Activated gamma-delta T cell treated with Interleukin-2 at 50 U/mL for 16 hours (primary cell): ENCODE data around the gene NAA15.
"Not testable (repeated sequence)": the region's sequence is repeated elsewhere in the genome, so short reads cannot be mapped to it uniquely, and the experiment has no call there.

Source experiments
- DNase-seq: peaks from one replicate; pipeline ENCODE4 v3.0.0-alpha.2; 2020

The NAA15 gene

GRCh38 chr4:139454111-139455045, 153.1 kb downstream of the NAA15 start, which contains the start of gene RAB33B:
Gene RAB33B, plus strand, starts transcription at chr4:139454121. Its CDS starts 75 bp downstream, at chr4:139454196.
- DNase-seq = no peak

GRCh38 chr4:139455126-139455538, 153.8 kb downstream of the NAA15 start:
- DNase-seq = no peak

GRCh38 chr4:139457318-139457717, 156.0 kb downstream of the NAA15 start:
- no peak for DNase-seq

GRCh38 chr4:139458543-139458942, 157.2 kb downstream of the NAA15 start:
- DNase-seq = no peak

GRCh38 chr4:139458999-139459398, 157.7 kb downstream of the NAA15 start:
- DNase-seq = no peak

GRCh38 chr4:139460565-139460964, 159.3 kb downstream of the NAA15 start:
- DNase-seq = no peak

- DNase-seq = no peak
Measured at GRCh38 chr4:139461022-139461628, 159.8 kb downstream of the NAA15 start.

GRCh38 chr4:139464512-139464911, 163.2 kb downstream of the NAA15 start:
- not testable (repeated sequence) for DNase-seq

GRCh38 chr4:139465922-139466321, 164.6 kb downstream of the NAA15 start:
- DNase-seq = no peak

- not testable (repeated sequence) for DNase-seq
Measured at GRCh38 chr4:139468756-139469155, 167.5 kb downstream of the NAA15 start.

GRCh38 chr4:139469216-139469615, 167.9 kb downstream of the NAA15 start:
- DNase-seq = no peak
